Stimulated activated CD8-positive, alpha-beta memory T cell treated with anti-CD3 and anti-CD28 coated beads, Interleukin-4, amount 100 ng/mL, for 1 hour (primary cell): ENCODE measurements around the gene CHCHD10.

ENCODE experiments used
- DNase-seq, 2 donors: peaks; one replicate each; pipeline ENCODE4 v3.0.0-alpha.2; 2020; ENCODE audit warnings: low read depth in 2 of 2, low spot score in 1 of 2

Gene CHCHD10

GRCh38 chr22:23767673-23768548 lies at the start of gene CHCHD10:
TSS of gene CHCHD10 (minus strand) at chr22:23767972. CDS start at chr22:23767874, 98 bp downstream.
- peak in 1 of 2 donors; percentile 57 for DNase-seq

DNA sequence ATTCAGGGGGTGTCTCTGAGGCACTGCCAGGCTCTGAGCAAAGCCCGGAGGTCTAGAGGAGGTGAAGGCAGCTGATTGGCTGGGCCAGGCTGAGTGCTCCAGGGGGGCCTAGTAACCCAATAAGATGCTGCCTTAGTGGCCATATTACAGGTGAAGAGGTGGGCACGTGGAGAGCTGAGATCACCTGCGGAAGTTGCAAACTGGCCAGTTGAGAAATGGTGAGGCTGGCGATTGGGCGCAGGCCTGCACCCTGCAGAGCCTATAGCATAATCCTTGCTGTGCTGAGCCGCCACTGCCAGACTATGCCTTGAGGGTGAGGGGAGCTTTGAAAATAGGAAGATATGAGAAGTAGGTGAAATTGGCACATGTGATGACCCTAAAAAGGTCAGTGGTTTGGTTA lies 49.4 kb upstream of the CHCHD10 start:
- no peak for DNase-seq

GRCh38 chr22:23816156-23816976 lies 48.6 kb upstream of the CHCHD10 start:
- no peak for DNase-seq

GRCh38 chr22:23815541-23816155 lies 47.9 kb upstream of the CHCHD10 start:
- DNase-seq, result no peak

DNA sequence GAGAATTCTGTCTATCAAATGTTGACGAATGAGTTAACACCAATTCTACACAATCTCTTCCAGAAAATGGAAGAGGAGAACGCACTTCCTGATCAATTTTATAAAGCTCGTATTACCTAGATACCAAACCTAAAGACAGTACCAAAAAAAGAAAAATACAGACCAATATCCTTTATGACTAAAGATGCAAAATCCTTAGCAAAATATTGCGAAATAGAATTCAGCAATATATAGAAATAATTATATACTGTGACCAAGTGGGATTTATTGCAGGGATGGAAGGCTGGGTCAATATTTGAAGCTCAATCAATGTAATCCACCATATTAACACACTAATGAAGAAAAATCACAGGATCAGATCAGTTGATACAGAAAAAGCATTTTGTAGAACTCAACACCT lies 44.6 kb upstream of the CHCHD10 start:
- DNase-seq, result no peak

GRCh38 chr22:23806837-23807236 lies 39.1 kb upstream of the CHCHD10 start:
- DNase-seq, result no peak

DNA sequence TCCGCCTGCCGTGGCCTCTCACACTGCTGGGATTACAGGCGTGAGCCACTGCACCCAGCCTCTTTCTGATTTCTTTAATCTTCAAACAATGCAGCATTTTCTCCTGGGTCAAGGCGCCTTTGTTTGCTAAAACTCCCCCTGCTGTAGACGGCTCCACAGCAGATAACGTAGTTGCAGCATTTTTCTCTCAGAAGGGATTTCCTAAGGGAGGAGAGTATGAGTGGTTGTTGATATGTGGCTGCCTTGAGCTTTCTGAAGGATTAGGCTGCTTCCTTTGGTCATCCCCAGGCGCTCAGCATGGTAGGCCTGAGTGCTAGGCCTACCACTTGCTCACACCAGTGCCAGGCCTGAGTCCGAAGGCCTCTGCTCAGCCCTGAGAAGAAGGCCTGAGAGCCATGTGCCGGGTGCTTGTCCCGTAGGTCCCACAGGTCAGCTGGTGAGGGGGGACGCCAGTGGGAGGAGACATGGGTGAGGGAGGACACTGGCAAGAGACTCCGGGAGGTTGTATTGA lies 37.1 kb upstream of the CHCHD10 start:
- DNase-seq, result no peak

GRCh38 chr22:23803001-23803819 lies 35.4 kb upstream of the CHCHD10 start:
- no peak for DNase-seq

DNA sequence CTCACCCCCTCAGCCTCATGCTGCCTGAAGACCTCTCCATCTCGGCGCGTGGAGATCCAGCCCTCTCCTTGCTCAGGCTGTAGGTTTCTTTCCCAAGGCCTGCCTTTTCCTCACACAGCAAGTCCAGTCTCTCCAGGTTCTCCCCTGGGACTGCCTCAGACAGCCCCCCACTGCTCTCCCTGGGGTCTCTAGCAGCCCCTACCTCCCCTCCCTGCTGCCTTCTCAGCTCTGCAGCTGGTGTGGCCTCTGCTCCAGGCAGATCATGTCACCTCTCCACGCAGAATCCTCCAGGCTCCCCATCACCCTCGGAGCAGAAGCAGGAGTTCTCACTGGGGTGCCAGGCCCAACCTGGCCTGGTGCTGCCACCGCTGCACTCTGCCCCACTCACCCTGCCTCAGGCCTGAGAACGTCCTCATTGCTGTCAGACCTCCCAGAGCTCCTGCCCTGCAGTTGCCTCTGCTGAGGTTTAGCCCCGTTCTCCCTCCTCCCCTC lies 34.2 kb upstream of the CHCHD10 start:
- DNase-seq, result no peak

GRCh38 chr22:23801238-23801821 lies 33.6 kb upstream of the CHCHD10 start:
- DNase-seq, result no peak

GRCh38 chr22:23800297-23801237 lies 32.8 kb upstream of the CHCHD10 start:
- no peak for DNase-seq

- DNase-seq, result no peak
Measured at GRCh38 chr22:23796461-23796860, 28.7 kb upstream of the CHCHD10 start.

- DNase-seq, result no peak
Measured at GRCh38 chr22:23793326-23793725, 25.6 kb upstream of the CHCHD10 start.

- DNase-seq, result no peak
Measured at GRCh38 chr22:23791738-23792645, 24.2 kb upstream of the CHCHD10 start.

- DNase-seq, result no peak
Measured at GRCh38 chr22:23790819-23791737, 23.3 kb upstream of the CHCHD10 start.

- DNase-seq, result no peak
Measured at GRCh38 chr22:23789638-23790037, 21.9 kb upstream of the CHCHD10 start.

- DNase-seq, result no peak
Measured at GRCh38 chr22:23789121-23789520, 21.3 kb upstream of the CHCHD10 start.
